GM03348 (cell line): ENCODE measurements around the gene COL28A1.
"Not testable (repeated sequence)": the region's sequence is repeated elsewhere in the genome, so short reads cannot be mapped to it uniquely, and the experiment has no call there.

Experiments used
- DNase-seq: peaks from one replicate; pipeline ENCODE4 v3.0.0; 2012; ENCODE audit warnings: low spot score

Gene COL28A1

GRCh38 chr7:7416031-7416858, 119.4 kb downstream of the COL28A1 start:
- no peak for DNase-seq

DNA sequence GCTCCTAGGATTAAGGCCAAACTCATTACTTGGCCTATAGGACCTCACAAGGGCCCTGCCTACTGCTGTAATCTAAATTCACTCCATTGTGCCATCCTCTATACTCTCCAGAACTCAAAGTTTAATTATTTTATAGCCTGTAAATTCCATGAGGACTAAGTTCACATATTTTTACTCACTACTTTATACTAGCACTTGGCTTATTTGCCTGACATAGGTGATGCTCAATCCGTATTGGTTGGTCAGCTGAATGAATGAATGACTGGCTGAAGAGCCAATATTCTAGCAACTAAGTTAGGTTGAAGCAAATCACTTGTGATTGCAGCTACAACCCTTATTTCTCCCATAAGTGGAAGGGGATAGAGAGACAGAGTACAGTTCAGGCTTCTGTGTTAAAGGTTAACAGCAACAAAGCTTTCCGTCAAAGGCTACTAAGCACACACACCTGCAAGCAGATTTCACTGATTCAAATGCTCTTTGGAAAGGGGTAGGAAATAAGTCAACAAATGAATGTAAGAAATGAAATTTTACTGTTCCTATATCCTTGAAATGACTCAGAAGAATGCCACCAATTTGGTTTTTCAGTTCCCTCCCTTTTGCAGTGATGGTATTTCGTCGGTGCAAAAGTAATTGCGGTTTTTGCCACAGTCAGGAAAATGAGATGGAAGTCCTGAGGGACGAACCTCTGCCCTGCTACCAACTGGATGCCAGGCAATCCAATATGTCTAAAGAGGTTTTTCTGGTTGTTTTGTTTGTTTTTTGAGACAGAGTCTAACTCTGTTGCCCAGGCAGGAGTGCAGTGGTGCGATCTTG, 120.7 kb downstream of the COL28A1 start:
- DNase-seq: no peak

DNA sequence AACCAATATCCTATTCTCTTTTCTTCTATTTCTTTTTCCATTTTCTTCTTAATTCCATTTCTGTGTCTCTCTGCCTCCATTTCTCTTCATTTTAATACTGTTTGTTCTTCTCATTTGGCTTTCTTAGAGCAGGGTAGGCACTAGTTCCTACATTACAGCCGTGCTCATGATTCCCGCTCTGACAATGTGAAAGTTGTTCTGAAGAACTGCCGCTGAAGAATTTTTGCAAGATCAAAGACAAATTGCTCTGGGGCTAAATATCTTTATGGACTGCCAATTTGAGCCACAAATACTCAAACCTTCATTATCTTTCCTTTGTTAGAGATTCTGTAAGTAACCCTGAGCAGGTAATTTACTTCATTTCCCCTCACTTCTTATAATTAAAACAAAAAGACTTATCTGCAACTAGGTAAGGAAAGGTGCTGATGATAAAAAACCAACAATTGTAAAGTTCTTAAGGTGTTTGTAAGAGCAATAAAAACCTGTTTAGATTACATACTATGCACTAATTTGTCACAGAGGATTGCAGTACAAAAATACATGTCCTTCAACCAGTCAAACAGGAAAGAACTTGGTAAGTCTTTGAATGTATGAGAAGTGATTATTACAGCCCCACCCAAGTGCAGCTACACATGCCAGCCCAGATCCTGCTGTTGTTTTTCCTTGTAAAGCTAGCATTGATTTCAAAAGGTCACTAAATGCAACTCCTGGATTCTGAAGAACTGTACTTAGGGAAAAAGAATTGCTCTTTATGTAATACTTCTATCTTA, 127.5 kb downstream of the COL28A1 start:
- no peak for DNase-seq

GRCh38 chr7:7405461-7405860, 130.2 kb downstream of the COL28A1 start:
- DNase-seq: no peak

DNA sequence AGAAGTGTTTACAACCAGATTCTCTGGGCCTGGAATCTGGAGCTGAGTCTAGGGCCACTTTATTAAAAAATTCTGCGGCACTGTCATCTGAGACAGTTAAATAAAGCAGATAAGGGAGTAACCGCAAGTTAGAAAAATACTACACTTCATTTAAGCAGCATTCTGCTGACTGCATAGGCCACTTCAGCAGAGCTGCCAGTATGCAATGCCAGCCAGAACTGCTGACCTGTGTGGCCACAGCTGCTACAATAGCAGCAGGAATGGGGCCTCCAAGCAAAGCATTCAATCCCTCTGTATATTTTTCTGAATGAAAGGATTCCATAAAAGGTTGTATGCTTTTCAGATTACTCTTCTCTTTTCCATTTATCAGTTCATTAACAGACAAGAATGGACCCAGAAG, 136.0 kb downstream of the COL28A1 start:
- DNase-seq: no peak

GRCh38 chr7:7395785-7396184, 139.9 kb downstream of the COL28A1 start:
- no peak for DNase-seq

GRCh38 chr7:7388164-7388563, 147.5 kb downstream of the COL28A1 start:
- DNase-seq: not testable (repeated sequence)

GRCh38 chr7:7385421-7385820, 150.3 kb downstream of the COL28A1 start:
- DNase-seq: no peak

GRCh38 chr7:7384228-7384627, 151.4 kb downstream of the COL28A1 start:
- no peak for DNase-seq

GRCh38 chr7:7375538-7375937, 160.1 kb downstream of the COL28A1 start:
- no peak for DNase-seq

GRCh38 chr7:7370076-7370475, 165.6 kb downstream of the COL28A1 start:
- DNase-seq: no peak

DNA sequence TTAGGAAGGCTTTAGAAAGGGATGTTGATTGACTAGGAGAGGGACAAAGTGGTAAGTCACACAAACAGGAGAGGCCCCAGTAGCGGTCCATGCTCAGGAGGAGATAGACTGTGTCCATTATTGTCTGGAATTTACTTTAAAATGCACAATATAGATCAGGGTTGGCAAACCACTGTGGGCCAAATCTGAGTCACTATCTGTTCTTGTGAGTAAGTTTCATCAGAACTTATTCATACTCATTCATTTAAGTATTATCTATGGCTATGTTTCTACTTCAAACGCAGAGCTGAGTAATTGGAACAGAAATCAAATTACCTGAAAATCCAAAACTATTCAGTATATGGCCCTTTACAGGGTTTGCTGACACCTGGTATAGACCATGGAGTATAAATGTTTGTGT, 166.5 kb downstream of the COL28A1 start:
- no peak for DNase-seq

DNA sequence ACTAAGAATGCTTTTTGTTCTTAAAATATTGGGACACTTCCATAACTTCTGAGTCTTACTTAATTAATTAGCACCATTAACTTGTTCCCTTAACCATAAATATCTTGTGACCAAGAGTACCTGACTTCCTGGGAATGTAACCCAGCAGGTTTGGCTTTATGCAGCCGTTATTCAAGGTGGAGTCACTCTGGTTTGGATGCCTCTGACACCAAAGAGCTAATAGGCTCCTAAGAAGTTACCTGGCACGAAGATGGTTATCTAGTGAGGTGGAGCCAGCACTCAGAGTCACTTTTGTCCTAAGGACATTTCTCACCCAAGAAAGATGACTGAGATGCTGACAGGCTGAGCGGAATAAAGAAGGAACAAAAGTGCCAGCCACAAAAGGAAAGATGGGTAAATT, 181.0 kb downstream of the COL28A1 start:
- no peak for DNase-seq

DNA sequence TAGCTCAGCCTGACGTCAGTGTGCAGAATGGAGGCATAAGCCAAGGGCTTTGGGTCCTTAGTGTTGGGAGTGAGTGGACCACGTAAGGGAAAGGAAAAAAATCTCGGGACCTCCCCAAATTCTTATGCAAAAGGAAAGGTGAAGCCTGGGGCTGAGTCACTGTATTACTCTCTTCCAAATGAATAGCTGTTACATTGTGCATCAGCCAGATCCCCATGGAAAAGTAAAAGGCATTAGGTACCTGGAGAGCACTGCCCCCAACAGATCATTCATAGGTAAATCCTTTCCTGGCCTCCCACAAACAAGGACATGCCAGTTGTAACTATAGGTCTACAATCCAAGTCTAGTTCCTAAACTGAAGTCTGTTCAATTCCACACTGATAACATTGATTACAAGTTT, 182.8 kb downstream of the COL28A1 start:
- DNase-seq: no peak

- no peak for DNase-seq
Observed at GRCh38 chr7:7351832-7352231, 183.8 kb downstream of the COL28A1 start.

DNA sequence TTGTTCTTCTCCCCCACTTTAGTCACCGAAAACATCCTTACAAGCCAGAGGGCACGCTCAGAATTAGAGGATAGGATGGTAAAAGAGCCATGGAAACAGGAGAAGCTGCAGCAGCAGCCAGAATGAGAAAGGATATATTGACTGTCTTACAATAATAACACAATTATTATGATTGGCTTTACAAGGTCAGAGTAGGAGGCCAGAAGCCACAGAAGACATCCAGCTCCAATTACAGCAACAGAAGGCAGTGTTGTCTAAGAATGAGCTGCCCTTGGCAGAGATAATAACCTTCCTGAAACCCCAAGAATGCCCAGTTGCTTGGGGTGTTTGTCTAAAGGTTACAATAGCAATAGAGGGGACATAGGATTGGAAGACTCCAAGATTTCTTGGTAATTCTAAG, 184.5 kb downstream of the COL28A1 start:
- DNase-seq: no peak

GRCh38 chr7:7349156-7349555, 186.5 kb downstream of the COL28A1 start:
- DNase-seq: no peak

GRCh38 chr7:7347045-7347444, 188.6 kb downstream of the COL28A1 start:
- no peak for DNase-seq

DNA sequence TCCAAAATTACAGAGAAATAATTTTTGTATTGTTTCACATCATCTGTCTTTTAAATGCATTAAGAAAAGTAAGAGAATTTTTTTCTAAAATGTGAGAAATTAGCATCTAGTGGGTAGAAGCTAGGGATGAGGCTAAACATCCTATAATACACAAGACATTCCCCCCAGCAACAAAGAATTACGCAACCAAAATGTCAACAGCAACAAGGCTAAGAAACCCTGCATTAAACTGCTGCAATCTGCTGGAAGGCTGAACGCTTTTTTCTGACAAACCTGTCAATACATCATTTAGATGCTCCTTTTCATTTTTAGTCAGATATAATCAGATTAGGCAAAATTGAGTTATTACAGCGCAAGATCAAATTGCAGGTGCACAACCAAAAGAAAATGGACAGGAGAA, 191.1 kb downstream of the COL28A1 start:
- no peak for DNase-seq

GRCh38 chr7:7335909-7336308, 199.8 kb downstream of the COL28A1 start:
- DNase-seq: no peak

GRCh38 chr7:7335215-7335614, 200.5 kb downstream of the COL28A1 start:
- DNase-seq: no peak

DNA sequence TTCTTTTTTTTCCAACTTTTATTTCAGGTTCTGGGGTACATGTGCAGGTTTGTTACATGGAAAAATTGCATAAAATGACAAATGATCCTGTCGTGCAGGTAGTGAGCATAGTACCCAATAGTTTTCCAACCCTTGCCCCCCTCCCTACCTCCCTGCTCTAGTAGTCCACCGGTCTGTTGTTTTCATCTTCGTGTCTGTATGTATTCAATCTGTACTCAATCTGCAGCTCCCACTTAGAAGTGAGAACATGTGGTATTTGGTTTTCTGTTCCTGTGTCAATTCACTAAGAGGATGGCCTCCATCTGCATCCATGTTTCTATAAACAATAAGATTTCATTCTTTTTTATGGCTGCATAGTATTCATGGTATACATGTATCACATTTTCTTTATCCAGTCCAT, 202.1 kb downstream of the COL28A1 start:
- DNase-seq: no peak

- DNase-seq: no peak
Observed at GRCh38 chr7:7331523-7331922, 204.2 kb downstream of the COL28A1 start.
